ENCODE data around the gene TMEM222. TPM values are rescaled to one million over a fixed set of nuclear protein-coding genes. Genes with fewer than 3 reads are reported as not detected.

Gene TMEM222
- total RNA-seq, 1 donor from 2014 or later, result 30.2 TPM

DNA sequence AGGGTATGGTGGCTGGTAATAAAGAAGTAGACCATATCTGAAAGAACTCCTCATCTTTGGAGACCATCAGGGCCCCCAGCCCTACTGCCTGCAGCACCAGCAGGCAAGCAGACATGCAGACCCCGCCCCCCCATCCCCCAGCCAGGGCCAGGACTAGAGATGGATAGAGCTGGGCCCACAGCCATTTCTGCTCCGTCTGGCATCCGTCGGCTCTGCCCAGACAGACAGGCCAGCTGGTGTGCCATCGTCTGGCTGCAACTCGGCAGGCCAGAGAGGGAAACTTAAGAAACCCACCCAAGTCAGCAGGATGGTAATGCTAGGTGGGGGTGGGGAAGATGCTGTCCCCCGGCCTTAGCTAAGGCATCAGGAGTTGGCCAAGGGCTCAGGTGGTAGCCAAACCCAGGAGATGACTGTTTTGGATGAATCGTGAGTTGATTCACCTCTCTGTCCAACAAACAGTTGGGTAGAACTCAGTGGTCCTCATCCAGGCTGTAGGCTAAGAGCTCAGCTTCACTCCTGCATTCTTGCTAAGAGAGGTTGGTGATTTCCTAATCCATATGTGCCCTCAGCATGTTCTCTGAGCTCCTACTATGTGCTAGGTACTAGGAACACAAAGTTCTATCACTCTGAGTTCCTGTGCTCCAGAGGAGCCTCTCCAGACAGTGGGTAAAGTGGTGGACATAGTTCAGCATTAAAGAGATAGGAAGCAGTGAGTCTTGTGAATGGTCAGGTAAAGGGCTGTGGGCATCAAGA, 23.2 kb upstream of the TMEM222 start:
- DNase-seq (no peak), ATAC-seq (no peak)
- Histone ChIP-seq H3K36me3 (peaks cover 82% of the 10 kb centered on the region), H3K27ac (peak overlapping the region; percentile 75), H3K4me3 (no peak overlapping the region), H3K4me1 (peaks cover 26% of the 10 kb centered on the region), H3K9me3 (no peaks in the 10 kb centered on the region), H3K27me3 (ENCODE audit: low read depth) (no peaks in the 10 kb centered on the region)
- intact Hi-C loops (cut with DNase I), result no loop called here
- TF ChIP-seq, protein P1, sequence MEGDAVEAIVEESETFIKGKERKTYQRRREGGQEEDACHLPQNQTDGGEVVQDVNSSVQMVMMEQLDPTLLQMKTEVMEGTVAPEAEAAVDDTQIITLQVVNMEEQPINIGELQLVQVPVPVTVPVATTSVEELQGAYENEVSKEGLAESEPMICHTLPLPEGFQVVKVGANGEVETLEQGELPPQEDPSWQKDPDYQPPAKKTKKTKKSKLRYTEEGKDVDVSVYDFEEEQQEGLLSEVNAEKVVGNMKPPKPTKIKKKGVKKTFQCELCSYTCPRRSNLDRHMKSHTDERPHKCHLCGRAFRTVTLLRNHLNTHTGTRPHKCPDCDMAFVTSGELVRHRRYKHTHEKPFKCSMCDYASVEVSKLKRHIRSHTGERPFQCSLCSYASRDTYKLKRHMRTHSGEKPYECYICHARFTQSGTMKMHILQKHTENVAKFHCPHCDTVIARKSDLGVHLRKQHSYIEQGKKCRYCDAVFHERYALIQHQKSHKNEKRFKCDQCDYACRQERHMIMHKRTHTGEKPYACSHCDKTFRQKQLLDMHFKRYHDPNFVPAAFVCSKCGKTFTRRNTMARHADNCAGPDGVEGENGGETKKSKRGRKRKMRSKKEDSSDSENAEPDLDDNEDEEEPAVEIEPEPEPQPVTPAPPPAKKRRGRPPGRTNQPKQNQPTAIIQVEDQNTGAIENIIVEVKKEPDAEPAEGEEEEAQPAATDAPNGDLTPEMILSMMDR (IDR thresholded peaks at IDR 0.05), result no peak

DNA sequence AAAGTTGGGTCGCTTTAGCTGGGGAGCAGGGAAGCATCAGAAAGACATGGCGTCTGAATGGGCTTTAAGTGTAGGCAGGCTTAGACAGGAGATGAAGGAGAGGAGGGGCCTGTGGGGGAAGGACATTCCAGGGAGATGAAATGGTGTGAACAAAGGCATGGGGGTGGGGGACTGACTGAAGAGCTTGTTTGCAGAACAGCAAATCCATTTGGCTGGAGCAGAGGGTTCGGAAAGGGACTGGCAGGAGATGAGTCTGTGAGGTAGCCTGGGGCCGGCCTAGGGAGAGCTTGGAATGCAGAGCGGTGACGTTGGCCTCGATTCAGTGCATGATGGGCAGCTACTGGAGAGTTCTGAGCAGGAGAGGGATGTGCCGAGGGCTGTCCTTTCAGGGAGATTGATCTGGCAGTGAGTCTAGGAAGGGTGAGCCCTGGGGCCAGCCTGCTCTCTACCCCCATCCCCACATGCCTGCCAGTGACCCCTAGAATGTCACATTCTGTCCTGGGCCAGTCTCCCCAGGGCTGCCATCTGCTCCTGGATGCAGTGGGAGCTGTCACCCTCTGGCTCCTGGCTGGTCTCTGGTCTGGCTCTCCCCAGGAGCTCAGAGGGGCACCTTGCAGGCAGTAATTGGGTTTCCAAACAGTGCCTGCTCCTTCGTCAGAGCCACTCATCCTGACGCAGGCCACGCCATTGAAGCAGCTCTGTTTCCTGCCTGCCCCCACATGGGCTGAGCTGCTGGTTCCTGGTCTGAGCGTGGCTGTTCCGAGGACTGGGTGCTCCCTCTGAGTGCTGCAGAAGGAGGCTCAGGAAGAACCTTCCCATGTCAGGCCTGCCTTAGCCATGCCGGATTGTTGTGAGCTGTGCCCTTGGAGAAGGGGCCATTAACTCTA, 22.3 kb upstream of the TMEM222 start:
- H3K9me3 ChIP-seq, result no peaks in the 10 kb centered on the region
- TF ChIP-seq, protein P1 (IDR thresholded peaks at IDR 0.05), result no peak
- intact Hi-C loops (cut with DNase I), result loop anchor here (10.0 kb wide), 1 partner anchor 95 kb away; the partner anchor contains the start of gene GPR3
- peaks cover 26% of the 10 kb centered on the region for H3K4me1 ChIP-seq
- H3K27ac ChIP-seq, result peak overlapping the region; percentile 75
- no peak overlapping the region for H3K4me3 ChIP-seq
- no peaks in the 10 kb centered on the region for H3K27me3 ChIP-seq (ENCODE audit: low read depth)
- H3K36me3 ChIP-seq, result peaks cover 82% of the 10 kb centered on the region
- DNase-seq (peak; percentile 51), ATAC-seq (peak; percentile 41 to 55)

DNA sequence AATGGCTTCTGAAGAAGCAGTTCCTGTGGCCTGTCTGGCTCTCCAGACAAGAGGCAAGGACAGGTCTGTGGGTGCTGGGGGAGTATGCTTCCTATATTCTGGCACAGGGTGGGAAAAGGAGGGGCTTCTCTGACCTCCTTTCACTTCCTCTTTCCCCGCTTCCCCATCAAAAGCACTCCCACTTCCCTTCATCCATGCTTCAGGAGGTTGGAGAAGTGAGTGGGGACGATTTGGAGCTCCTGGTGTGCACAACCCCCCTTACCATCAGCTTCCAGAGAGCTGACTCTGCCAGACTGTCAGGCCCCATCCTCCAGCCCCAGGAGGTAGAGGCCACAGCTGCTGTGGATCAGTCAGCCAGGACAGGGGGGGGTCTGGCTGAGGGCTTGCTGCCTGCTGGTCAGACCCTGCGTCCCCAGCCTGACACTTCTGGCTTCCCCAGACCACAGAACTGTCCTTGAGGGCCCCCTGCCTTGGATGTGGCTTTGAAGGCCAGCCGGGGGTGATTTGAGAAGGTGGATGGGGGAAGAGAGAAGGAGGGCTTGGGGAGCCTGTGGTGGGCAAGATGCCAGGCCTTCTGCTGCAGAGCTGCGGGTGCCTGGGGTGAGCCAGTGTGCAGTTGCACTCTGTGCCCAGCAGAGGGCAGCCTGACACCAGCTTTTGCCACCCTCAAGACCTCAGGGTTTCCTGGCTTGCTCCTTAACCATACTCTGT, 21.5 kb upstream of the TMEM222 start:
- Histone ChIP-seq H3K4me3 (no peak overlapping the region), H3K27ac (peak overlapping the region; percentile 75), H3K4me1 (peaks cover 26% of the 10 kb centered on the region), H3K36me3 (peaks cover 82% of the 10 kb centered on the region), H3K9me3 (no peaks in the 10 kb centered on the region), H3K27me3 (ENCODE audit: low read depth) (no peaks in the 10 kb centered on the region)
- ATAC-seq, result peak; percentile 91 to 94
- intact Hi-C loops (cut with DNase I), result loop anchor here (10.0 kb wide), 1 partner anchor 94 kb away; the partner anchor contains the start of gene GPR3
- TF ChIP-seq, protein P1 (IDR thresholded peaks at IDR 0.05), result peak; percentile 100
- peak; percentile 87 for DNase-seq

DNA sequence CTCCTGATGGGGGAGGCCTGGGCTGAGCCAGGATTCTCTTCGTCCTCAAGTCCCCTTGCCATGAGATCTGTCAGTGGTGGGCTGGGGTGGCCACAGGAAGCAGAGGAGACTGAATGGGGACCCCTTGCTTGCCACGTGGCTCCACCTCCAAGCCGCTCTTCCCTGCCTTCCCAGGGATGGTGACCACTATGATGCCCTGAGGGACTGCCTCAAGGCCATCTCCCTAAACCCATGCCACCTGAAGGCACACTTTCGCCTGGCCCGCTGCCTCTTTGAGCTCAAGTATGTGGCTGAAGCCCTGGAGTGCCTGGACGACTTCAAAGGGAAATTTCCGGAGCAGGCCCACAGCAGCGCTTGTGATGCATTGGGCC, 20.9 kb upstream of the TMEM222 start:
- H3K27ac ChIP-seq, result peak overlapping the region; percentile 75
- H3K27me3 ChIP-seq (ENCODE audit: low read depth), result no peaks in the 10 kb centered on the region
- H3K4me1 ChIP-seq, result peaks cover 26% of the 10 kb centered on the region
- intact Hi-C loops (cut with DNase I), result loop anchor here (10.0 kb wide), 1 partner anchor 94 kb away; the partner anchor contains the start of gene GPR3
- no peaks in the 10 kb centered on the region for H3K9me3 ChIP-seq
- no peak for ATAC-seq
- DNase-seq, result no peak
- TF ChIP-seq, protein P1 (IDR thresholded peaks at IDR 0.05), result peak; percentile 3
- peaks cover 78% of the 10 kb centered on the region for H3K36me3 ChIP-seq
- H3K4me3 ChIP-seq, result no peak overlapping the region

Data from lower lobe of right lung (tissue), 2 donors.